ENCODE measurements around the gene PRDM15.

GRCh38 chr21:41921021-41921420 is 41.9 kb upstream of the PRDM15 start:
- TF ChIP-seq REST (IDR thresholded peaks at IDR 0.05) (no peak), RXRA (IDR thresholded peaks at IDR 0.05) (peak; percentile 64 to 68), GABPA (IDR thresholded peaks at IDR 0.05 in 1 of 2, conservative IDR thresholded peaks at IDR 0.05 in 1 of 2) (no peak), CTCF (IDR thresholded peaks at IDR 0.05; ENCODE audit: low read depth, low read length, missing input control) (no peak), TAF1 (conservative IDR thresholded peaks at IDR 0.05) (no peak), RAD21 (IDR thresholded peaks at IDR 0.05) (no peak), YY1 (IDR thresholded peaks at IDR 0.05) (no peak), HNF4A (conservative IDR thresholded peaks at IDR 0.05) (no peak), EGR1 (IDR thresholded peaks at IDR 0.05; ENCODE audit: low read depth in 2 of 2) (no peak), MAX (IDR thresholded peaks at IDR 0.05) (no peak), SP1 (IDR thresholded peaks at IDR 0.05) (no peak)

Measured in liver (tissue), 3 donors.